Breast epithelium (tissue), 4 donors: ENCODE measurements around the gene PCLAF. TPM values are rescaled to one million over a fixed set of nuclear protein-coding genes. Genes with fewer than 3 reads are reported as not detected.
"Not testable (repeated sequence)": the region's sequence is repeated elsewhere in the genome, so short reads cannot be mapped to it uniquely, and the experiment has no call there.

Experiments
- DNase-seq, 2 donors: peaks; one replicate each; pipeline ENCODE4 v3.0.0-alpha.2; 2019; ENCODE audit warnings: low spot score in 2 of 2
- H3K27ac ChIP-seq, 2 donors: fragments of 200-600 bp; sonication (generic) in 1 of 2; one replicate each; pipeline ENCODE4 v1.5.1; 2016 to 2019; ENCODE audit warnings: mild to moderate bottlenecking in 1 of 2
- H3K27me3 ChIP-seq, 2 donors: fragments of 200-600 bp; sonication (generic) in 1 of 2; one replicate each; pipeline versions ENCODE4 v1.5.1 to v1.6.0; 2017 to 2019; ENCODE audit warnings: control low read depth in 1 of 2, mild to moderate bottlenecking in 1 of 2
- H3K36me3 ChIP-seq: fragments of 200-600 bp; one replicate; pipeline ENCODE4 v1.5.1; 2019
- H3K4me1 ChIP-seq, 2 donors: fragments of 200-600 bp; sonication (generic); one replicate each; pipeline ENCODE4 v1.5.1; 2016 to 2019; ENCODE audit warnings: control low read depth in 1 of 2
- H3K4me3 ChIP-seq, 3 donors: fragments of 200-600 bp; sonication (generic); 1 replicate in 2 of 3; 2 replicates in 1 of 3; pipeline ENCODE4 v1.5.1; 2016 to 2019; ENCODE audit warnings: mild to moderate bottlenecking in 3 of 3, moderate library complexity in 2 of 3
- H3K9me3 ChIP-seq, 2 donors: fragments of 200-600 bp; sonication (generic) in 1 of 2; one replicate each; pipeline ENCODE4 v1.5.1; 2016 to 2019; ENCODE audit warnings: control low read depth in 1 of 2
- CTCF ChIP-seq, 3 donors: fragments of 450-650 bp; IDR thresholded peaks; one replicate each; pipeline ENCODE4 v1.5.1; 2016 to 2017; ENCODE audit warnings: antibody characterized with exemption in 3 of 3, mild to moderate bottlenecking in 3 of 3, moderate library complexity in 3 of 3
- POLR2A ChIP-seq: fragments of 450-650 bp; IDR thresholded peaks from one replicate; pipeline ENCODE4 v1.6.1; 2016; ENCODE audit warnings: antibody characterized with exemption, mild to moderate bottlenecking, moderate library complexity
- POLR2AphosphoS5 ChIP-seq, 3 donors: sonication (generic); formaldehyde crosslinking; IDR thresholded peaks; one replicate each; pipeline ENCODE4 v1.6.1; 2017; ENCODE audit warnings: antibody characterized with exemption in 3 of 3
- intact Hi-C: fragments of 100-400 bp; cut with DNase I; formaldehyde crosslinking; loops from one replicate; pipeline ENCODE4 v1.15.1; 2023; ENCODE audit warnings: low total_unique reads
- total RNA-seq, 3 donors: library from RNA; depleted of rRNA; stranded (reverse); fragments of >200 nt; gene quantifications; one replicate each; pipeline ENCODE4 v1.1.0, GENCODE V29; 2016

The PCLAF gene
- total RNA-seq, 3 donors from 2014 or later = 0.48 to 0.66 (median 0.59) TPM

- no peak overlapping the region for H3K27ac ChIP-seq
- no peak for DNase-seq
- TF ChIP-seq POLR2A (no peak), CTCF (IDR thresholded peaks at IDR 0.05) (no peak), POLR2AphosphoS5 (IDR thresholded peaks at IDR 0.05) (no peak)
- intact Hi-C loops = no loop called here
- no peaks in the 10 kb centered on the region for H3K4me1 ChIP-seq
- no peak overlapping the region for H3K4me3 ChIP-seq
- H3K36me3 ChIP-seq = no peaks in the 10 kb centered on the region
- H3K27me3 ChIP-seq = no peaks in the 10 kb centered on the region
- no peaks in the 10 kb centered on the region for H3K9me3 ChIP-seq
Observed at GRCh38 chr15:64333986-64334929, 47.0 kb downstream of the PCLAF start.

GRCh38 chr15:64333516-64333915 is 47.7 kb downstream of the PCLAF start:
- no peak overlapping the region for H3K27ac ChIP-seq
- DNase-seq = no peak
- intact Hi-C loops = no loop called here

GRCh38 chr15:64331668-64332067 is 49.6 kb downstream of the PCLAF start:
- H3K9me3 ChIP-seq, H3K4me3 ChIP-seq, H3K4me1 ChIP-seq, H3K27me3 ChIP-seq, H3K27ac ChIP-seq, intact Hi-C loops, DNase-seq, H3K36me3 ChIP-seq: not testable (repeated sequence)

More at GRCh38 chr15:64333516-64333915, 47.7 kb downstream of the PCLAF start:
- H3K36me3 ChIP-seq = no peaks in the 10 kb centered on the region
- H3K27me3 ChIP-seq = no peaks in the 10 kb centered on the region
- H3K9me3 ChIP-seq = no peaks in the 10 kb centered on the region
- H3K4me3 ChIP-seq = no peak overlapping the region
- H3K4me1 ChIP-seq = no peaks in the 10 kb centered on the region
- TF ChIP-seq POLR2AphosphoS5 (IDR thresholded peaks at IDR 0.05) = no peak
- TF ChIP-seq POLR2A = no peak
- no peak for TF ChIP-seq CTCF (IDR thresholded peaks at IDR 0.05)

GRCh38 chr15:64326975-64327374 is 54.3 kb downstream of the PCLAF start:
- DNase-seq, H3K36me3 ChIP-seq, H3K27me3 ChIP-seq, H3K4me1 ChIP-seq, H3K27ac ChIP-seq, H3K4me3 ChIP-seq, intact Hi-C loops, H3K9me3 ChIP-seq: not testable (repeated sequence)

- H3K4me1 ChIP-seq, H3K4me3 ChIP-seq, intact Hi-C loops, DNase-seq, H3K27me3 ChIP-seq, H3K27ac ChIP-seq, H3K36me3 ChIP-seq, H3K9me3 ChIP-seq: not testable (repeated sequence)
Observed at GRCh38 chr15:64326458-64326857, 54.8 kb downstream of the PCLAF start.

- intact Hi-C loops = no loop called here
- Histone ChIP-seq H3K4me1 (no peaks in the 10 kb centered on the region), H3K4me3 (no peak overlapping the region), H3K36me3 (no peaks in the 10 kb centered on the region), H3K27ac (no peak overlapping the region), H3K27me3 (no peaks in the 10 kb centered on the region), H3K9me3 (no peaks in the 10 kb centered on the region)
- TF ChIP-seq CTCF (IDR thresholded peaks at IDR 0.05) (no peak), POLR2A (no peak), POLR2AphosphoS5 (IDR thresholded peaks at IDR 0.05) (no peak)
- DNase-seq = no peak
Observed at GRCh38 chr15:64324165-64324877, 56.9 kb downstream of the PCLAF start.
